Loucy (cell line): Measurements from ENCODE around the gene COG8.

Experiments used
- H2AFZ ChIP-seq: fragments of 200-600 bp; sonication (generic); 2 replicates; pipeline ENCODE4 v1.6.0; 2016; ENCODE audit warnings: antibody characterized with exemption, mild to moderate bottlenecking, low read length, moderate library complexity
- H3F3A ChIP-seq: fragments of 200-600 bp; 2 replicates; pipeline ENCODE4 v1.6.0; 2016; ENCODE audit warnings: antibody characterized with exemption, low read depth, mild to moderate bottlenecking
- H3K27me3 ChIP-seq: fragments of 200-600 bp; sonication (generic); 2 replicates; pipeline ENCODE4 v1.6.1; 2014; ENCODE audit warnings: low read length, mild to moderate bottlenecking; ENCODE audit not compliant: insufficient read depth, poor library complexity, severe bottlenecking
- H3K36me3 ChIP-seq: fragments of 200-600 bp; sonication (generic); 2 replicates; pipeline ENCODE4 v1.6.1; 2016; ENCODE audit warnings: low read length; ENCODE audit not compliant: insufficient read depth
- H3K4me1 ChIP-seq: fragments of 200-600 bp; sonication (generic); 2 replicates; pipeline ENCODE4 v1.5.1; 2014; ENCODE audit warnings: low read length, mild to moderate bottlenecking; ENCODE audit not compliant: insufficient read depth, poor library complexity, severe bottlenecking
- H3K4me2 ChIP-seq: fragments of 200-600 bp; sonication (generic); 2 replicates; pipeline ENCODE4 v1.6.0; 2014; ENCODE audit warnings: antibody characterized with exemption, low read length, low read depth, mild to moderate bottlenecking; ENCODE audit not compliant: poor library complexity, severe bottlenecking
- H3K4me3 ChIP-seq: fragments of 200-600 bp; sonication (generic); 2 replicates; pipeline ENCODE4 v1.5.1; 2014; ENCODE audit warnings: low read length, mild to moderate bottlenecking, mixed read lengths; ENCODE audit not compliant: poor library complexity, severe bottlenecking
- H3K79me2 ChIP-seq: fragments of 200-600 bp; sonication (generic); 2 replicates; pipeline ENCODE4 v1.6.1; 2014; ENCODE audit warnings: low read length; ENCODE audit not compliant: insufficient read depth
- H3K9ac ChIP-seq: fragments of 200-600 bp; sonication (generic); 2 replicates; pipeline ENCODE4 v1.6.0; 2014; ENCODE audit warnings: mild to moderate bottlenecking, low read depth, low read length, moderate library complexity; ENCODE audit not compliant: poor library complexity, severe bottlenecking
- H3K9me2 ChIP-seq: fragments of 200-600 bp; sonication (generic); replicated peaks from 2 replicates; pipeline ENCODE4 v1.6.1; 2016; ENCODE audit warnings: low read depth, low read length, mixed read lengths
- H3K9me3 ChIP-seq: fragments of 200-600 bp; sonication (generic); 2 replicates; pipeline ENCODE4 v1.6.1; 2014; ENCODE audit warnings: mild to moderate bottlenecking, antibody characterized with exemption, low read length, low read depth; ENCODE audit not compliant: insufficient read depth
- H4K20me1 ChIP-seq: fragments of 200-600 bp; sonication (generic); 2 replicates; pipeline ENCODE4 v1.6.0; 2014; ENCODE audit warnings: antibody characterized with exemption, low read length, mild to moderate bottlenecking; ENCODE audit not compliant: insufficient read depth, poor library complexity, severe bottlenecking
- EZH2phosphoT487 ChIP-seq: fragments of 200-600 bp; IDR thresholded peaks from 2 replicates; pipeline ENCODE4 v1.6.1; 2018; ENCODE audit warnings: antibody characterized with exemption, mild to moderate bottlenecking, moderate library complexity, borderline replicate concordance
- TF ChIP-seq, protein P1 (sequence below): fragments of 200-600 bp; sonication (generic); conservative IDR thresholded peaks from 2 replicates; pipeline ENCODE4 v1.5.1; 2014; ENCODE audit warnings: mild to moderate bottlenecking, antibody characterized with exemption, low read length

Gene COG8

DNA sequence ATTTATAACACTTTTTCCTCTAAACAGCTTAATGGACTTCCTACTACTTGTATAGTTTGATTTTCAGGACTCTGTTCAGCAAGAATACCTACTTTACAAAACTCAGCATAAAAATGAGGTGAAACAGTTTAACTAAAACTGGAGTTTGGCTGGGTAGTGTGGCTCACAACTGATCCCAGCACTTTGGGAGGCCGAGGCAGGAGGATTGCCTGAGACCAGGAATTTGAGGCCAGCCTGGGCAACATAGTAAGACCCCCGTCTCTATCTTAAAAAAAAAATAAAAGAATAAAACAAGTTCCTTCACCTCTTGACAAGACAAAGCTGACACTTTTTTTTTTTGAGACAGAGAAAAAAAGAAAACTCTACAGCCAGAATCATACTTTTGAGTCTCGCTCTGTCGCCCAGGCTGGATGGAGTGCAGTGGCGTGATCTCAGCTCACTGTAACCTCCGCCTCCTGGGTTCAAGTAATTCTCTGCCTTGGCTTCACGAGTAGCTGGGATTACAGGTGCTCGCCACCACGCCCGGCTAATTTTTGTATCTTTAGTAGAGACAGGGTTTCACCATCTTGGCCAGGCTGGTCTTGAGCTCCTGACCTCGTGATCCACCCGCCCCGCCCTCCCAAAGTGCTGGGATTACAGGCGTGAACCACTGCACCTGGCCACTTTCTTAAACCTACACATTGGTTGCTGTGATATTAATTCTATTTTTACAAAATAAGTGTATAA is 11.6 kb downstream of the COG8 start:
- peaks cover 40% of the 10 kb centered on the region for H3K4me1 ChIP-seq
- peaks cover 50% of the 10 kb centered on the region for H4K20me1 ChIP-seq
- peaks cover 32% of the 10 kb centered on the region; the same call in 1 of the 2 replicates for H3K36me3 ChIP-seq
- H3K27me3 ChIP-seq, result no peaks in the 10 kb centered on the region
- no peaks in the 10 kb centered on the region for H3K9me2 ChIP-seq
- peak overlapping the region; percentile 94 for H3K9ac ChIP-seq
- peaks cover 7% of the 10 kb centered on the region; the same call in 1 of the 2 replicates for H3F3A ChIP-seq
- peak overlapping the region; percentile 99 for H3K4me2 ChIP-seq
- H3K9me3 ChIP-seq, result no peaks in the 10 kb centered on the region
- H3K4me3 ChIP-seq, result peak overlapping the region; percentile 87
- peaks cover 85% of the 10 kb centered on the region for H3K79me2 ChIP-seq
- H2AFZ ChIP-seq, result no peak overlapping the region
- TF ChIP-seq EZH2phosphoT487, result no peak
- TF ChIP-seq, protein P1, sequence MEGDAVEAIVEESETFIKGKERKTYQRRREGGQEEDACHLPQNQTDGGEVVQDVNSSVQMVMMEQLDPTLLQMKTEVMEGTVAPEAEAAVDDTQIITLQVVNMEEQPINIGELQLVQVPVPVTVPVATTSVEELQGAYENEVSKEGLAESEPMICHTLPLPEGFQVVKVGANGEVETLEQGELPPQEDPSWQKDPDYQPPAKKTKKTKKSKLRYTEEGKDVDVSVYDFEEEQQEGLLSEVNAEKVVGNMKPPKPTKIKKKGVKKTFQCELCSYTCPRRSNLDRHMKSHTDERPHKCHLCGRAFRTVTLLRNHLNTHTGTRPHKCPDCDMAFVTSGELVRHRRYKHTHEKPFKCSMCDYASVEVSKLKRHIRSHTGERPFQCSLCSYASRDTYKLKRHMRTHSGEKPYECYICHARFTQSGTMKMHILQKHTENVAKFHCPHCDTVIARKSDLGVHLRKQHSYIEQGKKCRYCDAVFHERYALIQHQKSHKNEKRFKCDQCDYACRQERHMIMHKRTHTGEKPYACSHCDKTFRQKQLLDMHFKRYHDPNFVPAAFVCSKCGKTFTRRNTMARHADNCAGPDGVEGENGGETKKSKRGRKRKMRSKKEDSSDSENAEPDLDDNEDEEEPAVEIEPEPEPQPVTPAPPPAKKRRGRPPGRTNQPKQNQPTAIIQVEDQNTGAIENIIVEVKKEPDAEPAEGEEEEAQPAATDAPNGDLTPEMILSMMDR, result no peak

- Histone ChIP-seq H3K4me3 (peak overlapping the region; percentile 87), H3F3A (peaks cover 7% of the 10 kb centered on the region; the same call in 1 of the 2 replicates), H3K4me1 (peaks cover 40% of the 10 kb centered on the region), H4K20me1 (peaks cover 50% of the 10 kb centered on the region), H3K9me3 (no peaks in the 10 kb centered on the region), H3K9ac (peak overlapping the region; percentile 94), H3K79me2 (peaks cover 93% of the 10 kb centered on the region), H3K36me3 (peaks cover 45% of the 10 kb centered on the region; the same call in 1 of the 2 replicates), H2AFZ (no peak overlapping the region), H3K27me3 (no peaks in the 10 kb centered on the region), H3K4me2 (peak overlapping the region; percentile 99), H3K9me2 (no peaks in the 10 kb centered on the region)
- no peak for TF ChIP-seq EZH2phosphoT487
- TF ChIP-seq, protein P1, result no peak
These were observed 13.0 kb downstream of the COG8 start for GRCh38 chr16:69326172-69326873.

DNA sequence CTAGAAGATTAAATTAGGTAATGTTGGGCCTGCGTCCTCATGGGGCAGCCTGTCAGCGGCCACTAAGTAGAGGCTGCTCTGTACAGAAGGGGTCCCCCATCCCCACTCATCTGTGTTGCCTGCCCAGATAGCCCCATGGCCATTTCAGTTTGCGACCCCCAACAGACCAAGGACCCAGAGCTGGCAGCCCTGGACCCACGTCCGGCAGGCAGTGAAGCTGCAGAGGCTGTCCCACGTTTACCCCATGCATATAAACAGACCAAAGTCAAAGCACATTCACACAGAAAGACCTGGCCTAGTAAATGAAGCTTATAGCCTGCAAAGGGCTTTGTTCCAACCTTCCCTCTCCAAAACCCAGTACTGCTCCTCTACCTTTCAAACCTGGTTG is 13.6 kb downstream of the COG8 start:
- Histone ChIP-seq H4K20me1 (peaks cover 50% of the 10 kb centered on the region), H3K4me2 (peak overlapping the region; percentile 99), H3K9me3 (no peaks in the 10 kb centered on the region), H3K4me3 (peak overlapping the region; percentile 87), H3F3A (peaks cover 7% of the 10 kb centered on the region; the same call in 1 of the 2 replicates), H3K4me1 (peaks cover 40% of the 10 kb centered on the region), H3K27me3 (no peaks in the 10 kb centered on the region), H3K9me2 (no peaks in the 10 kb centered on the region), H2AFZ (no peak overlapping the region), H3K79me2 (peaks cover 91% of the 10 kb centered on the region), H3K9ac (peak overlapping the region; percentile 94), H3K36me3 (peaks cover 50% of the 10 kb centered on the region; the same call in 1 of the 2 replicates)
- no peak for TF ChIP-seq EZH2phosphoT487
- TF ChIP-seq, protein P1, result no peak
